B cell (primary cell): ENCODE measurements around the gene AARS2.

Experiments used
- CTCF ChIP-seq: fragments of 200-600 bp; IDR thresholded peaks from one replicate; pipeline ENCODE4 v1.8.0; 2022; ENCODE audit warnings: antibody characterized with exemption, mild to moderate bottlenecking
- EZH2 ChIP-seq: IDR thresholded peaks from 2 replicates; pipeline ENCODE4 v1.6.1; 2012; ENCODE audit warnings: borderline replicate concordance, low read depth, mild to moderate bottlenecking, moderate library complexity, low read length; ENCODE audit not compliant: insufficient read depth, poor library complexity, severe bottlenecking

- TF ChIP-seq CTCF (no peak), EZH2 (no peak)
Measured at GRCh38 chr6:44256775-44257024, 56.4 kb downstream of the AARS2 start.
